SU-DHL-6 (cell line): ENCODE measurements around the gene OPA3.

Experiments
- EZH2phosphoT487 ChIP-seq: fragments of 200-600 bp; sonication (generic), shearing (Covaris generic); conservative IDR thresholded peaks from 2 replicates; pipeline ENCODE4 v1.6.1; 2018; ENCODE audit warnings: mild to moderate bottlenecking, antibody characterized with exemption, low read length, moderate library complexity, mixed read lengths
- TF ChIP-seq, protein P1 (sequence below): fragments of 200-600 bp; sonication (generic); IDR thresholded peaks from one replicate; pipeline ENCODE4 v1.5.1; 2017; ENCODE audit warnings: antibody characterized with exemption, mild to moderate bottlenecking, low read length, moderate library complexity; ENCODE audit not compliant: insufficient read depth, poor library complexity, severe bottlenecking

DNA sequence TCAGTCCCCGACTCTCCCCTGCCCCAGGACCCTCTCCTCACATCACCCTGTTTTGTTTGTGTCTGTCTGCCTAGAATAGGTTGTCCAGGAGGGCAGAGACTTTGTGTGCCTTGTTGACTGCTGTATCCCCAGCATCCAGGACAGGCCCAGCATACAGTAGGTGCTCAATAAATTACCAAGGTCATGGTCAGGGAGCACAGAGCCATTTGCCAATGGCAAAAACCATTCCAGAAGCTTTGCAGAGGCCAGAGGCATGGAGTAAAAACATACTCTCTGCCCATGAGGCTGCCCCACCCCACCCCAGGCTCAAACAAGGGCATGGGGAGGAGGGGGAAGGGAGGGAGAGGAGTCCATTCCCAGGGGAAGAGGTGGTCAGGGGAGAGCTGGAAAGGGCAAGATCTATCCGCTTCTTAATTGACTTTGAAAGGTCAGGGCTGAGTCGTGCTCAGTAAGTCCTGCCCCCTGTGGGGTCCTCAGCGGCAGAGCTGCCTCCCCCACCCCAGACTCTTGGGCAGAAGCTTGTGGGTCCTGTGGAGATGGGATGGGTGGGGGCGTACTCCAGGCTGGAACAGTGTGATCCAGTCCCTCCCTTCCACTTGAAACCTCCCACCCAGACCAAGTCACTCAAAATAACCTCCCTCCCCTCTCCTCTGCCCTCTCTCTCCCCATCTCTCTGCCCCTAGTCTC, 13.0 kb upstream of the OPA3 start:
- TF ChIP-seq, protein P1, sequence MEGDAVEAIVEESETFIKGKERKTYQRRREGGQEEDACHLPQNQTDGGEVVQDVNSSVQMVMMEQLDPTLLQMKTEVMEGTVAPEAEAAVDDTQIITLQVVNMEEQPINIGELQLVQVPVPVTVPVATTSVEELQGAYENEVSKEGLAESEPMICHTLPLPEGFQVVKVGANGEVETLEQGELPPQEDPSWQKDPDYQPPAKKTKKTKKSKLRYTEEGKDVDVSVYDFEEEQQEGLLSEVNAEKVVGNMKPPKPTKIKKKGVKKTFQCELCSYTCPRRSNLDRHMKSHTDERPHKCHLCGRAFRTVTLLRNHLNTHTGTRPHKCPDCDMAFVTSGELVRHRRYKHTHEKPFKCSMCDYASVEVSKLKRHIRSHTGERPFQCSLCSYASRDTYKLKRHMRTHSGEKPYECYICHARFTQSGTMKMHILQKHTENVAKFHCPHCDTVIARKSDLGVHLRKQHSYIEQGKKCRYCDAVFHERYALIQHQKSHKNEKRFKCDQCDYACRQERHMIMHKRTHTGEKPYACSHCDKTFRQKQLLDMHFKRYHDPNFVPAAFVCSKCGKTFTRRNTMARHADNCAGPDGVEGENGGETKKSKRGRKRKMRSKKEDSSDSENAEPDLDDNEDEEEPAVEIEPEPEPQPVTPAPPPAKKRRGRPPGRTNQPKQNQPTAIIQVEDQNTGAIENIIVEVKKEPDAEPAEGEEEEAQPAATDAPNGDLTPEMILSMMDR, result no peak
- no peak for TF ChIP-seq EZH2phosphoT487
